H9 (cell line): ENCODE data around the gene PSTK. TPM values are rescaled to one million over a fixed set of nuclear protein-coding genes. Genes with fewer than 3 reads are reported as not detected.

Experiments
- DNase-seq: peaks from one replicate; pipeline ENCODE4 v3.0.0-alpha.2; 2017
- H2AFZ ChIP-seq: one replicate; pipeline ENCODE4 v1.6.1; 2013; ENCODE audit warnings: mild to moderate bottlenecking, low read length, control low read depth, moderate library complexity
- H2AK5ac ChIP-seq: 2 replicates; pipeline ENCODE4 v1.6.1; 2013; ENCODE audit warnings: low read length, control low read depth, mixed read lengths; ENCODE audit not compliant: insufficient read length
- H2BK120ac ChIP-seq: one replicate; pipeline ENCODE4 v1.6.1; 2013; ENCODE audit warnings: low read depth, mild to moderate bottlenecking, low read length, control low read depth, inconsistent platforms; ENCODE audit not compliant: poor library complexity, severe bottlenecking
- H2BK12ac ChIP-seq: 2 replicates; pipeline ENCODE4 v1.6.1; 2013; ENCODE audit warnings: low read length, control low read depth, mixed read lengths, low read depth; ENCODE audit not compliant: insufficient read length
- H2BK15ac ChIP-seq: 2 replicates; pipeline ENCODE4 v1.6.1; 2013; ENCODE audit warnings: low read depth, low read length, control low read depth
- H2BK20ac ChIP-seq: one replicate; pipeline ENCODE4 v1.6.1; 2013; ENCODE audit warnings: low read depth, mild to moderate bottlenecking, low read length, control low read depth, inconsistent platforms; ENCODE audit not compliant: poor library complexity, severe bottlenecking
- H2BK5ac ChIP-seq: 2 replicates; pipeline ENCODE4 v1.6.1; 2013; ENCODE audit warnings: low read length, control low read depth, mixed read lengths; ENCODE audit not compliant: insufficient read length
- H3K14ac ChIP-seq: 2 replicates; pipeline ENCODE4 v1.6.1; 2013; ENCODE audit warnings: low read length, control low read depth; ENCODE audit not compliant: insufficient read depth
- H3K18ac ChIP-seq: 2 replicates; pipeline ENCODE4 v1.6.1; 2013; ENCODE audit warnings: low read depth, mild to moderate bottlenecking, mixed read lengths, low read length, control low read depth; ENCODE audit not compliant: insufficient read length
- H3K23ac ChIP-seq: 2 replicates; pipeline ENCODE4 v1.6.1; 2013; ENCODE audit warnings: low read length, control low read depth, mixed read lengths, low read depth; ENCODE audit not compliant: insufficient read length
- H3K23me2 ChIP-seq: 2 replicates; pipeline ENCODE4 v1.6.1; 2013; ENCODE audit warnings: low read depth, mild to moderate bottlenecking, mixed read lengths, low read length, control low read depth; ENCODE audit not compliant: insufficient read length, poor library complexity, severe bottlenecking
- H3K27ac ChIP-seq: 2 replicates; pipeline ENCODE4 v1.5.1; 2013; ENCODE audit warnings: low read length, control low read depth, mixed read lengths, low read depth; ENCODE audit not compliant: insufficient read length
- H3K27me3 ChIP-seq: 2 replicates; pipeline ENCODE4 v1.6.1; 2013; ENCODE audit warnings: low read length, control low read depth, inconsistent platforms; ENCODE audit not compliant: insufficient read depth
- H3K4ac ChIP-seq: 2 replicates; pipeline ENCODE4 v1.6.1; 2013; ENCODE audit warnings: low read depth, mild to moderate bottlenecking, control low read depth, inconsistent platforms, low read length, moderate library complexity
- H3K4me1 ChIP-seq: 2 replicates; pipeline ENCODE4 v1.6.1; 2013; ENCODE audit warnings: low read length, control low read depth, inconsistent platforms; ENCODE audit not compliant: insufficient read depth
- H3K4me2 ChIP-seq: 2 replicates; pipeline ENCODE4 v1.6.1; 2013; ENCODE audit warnings: low read length, control low read depth, mixed read lengths; ENCODE audit not compliant: insufficient read length, insufficient read depth
- H3K56ac ChIP-seq: 2 replicates; pipeline ENCODE4 v1.6.1; 2013; ENCODE audit warnings: low read depth, mild to moderate bottlenecking, mixed read lengths, low read length, control low read depth; ENCODE audit not compliant: insufficient read length
- H3K79me1 ChIP-seq: 2 replicates; pipeline ENCODE4 v1.6.1; 2013; ENCODE audit warnings: low read depth, mild to moderate bottlenecking, moderate library complexity, low read length, control low read depth, inconsistent platforms; ENCODE audit not compliant: insufficient read depth, poor library complexity, severe bottlenecking
- H3K79me2 ChIP-seq: 2 replicates; pipeline ENCODE4 v1.6.1; 2013; ENCODE audit warnings: low read length, control low read depth, inconsistent platforms; ENCODE audit not compliant: insufficient read depth
- H3K9ac ChIP-seq: 2 replicates; pipeline ENCODE4 v1.6.1; 2013; ENCODE audit warnings: low read length, control low read depth, mixed read lengths; ENCODE audit not compliant: insufficient read length; ENCODE audit errors: extremely low read depth
- H3K9me3 ChIP-seq: one replicate; pipeline ENCODE4 v1.6.1; 2013; ENCODE audit warnings: low read depth, low read length, inconsistent platforms; ENCODE audit not compliant: control insufficient read depth
- H3T11ph ChIP-seq: one replicate; pipeline ENCODE4 v1.6.1; 2013; ENCODE audit warnings: mild to moderate bottlenecking, low read length, control low read depth, inconsistent platforms
- H4K20me1 ChIP-seq: one replicate; pipeline ENCODE4 v1.6.1; 2013; ENCODE audit not compliant: control insufficient read depth, insufficient read length, insufficient read depth
- H4K5ac ChIP-seq: 2 replicates; pipeline ENCODE4 v1.6.1; 2013; ENCODE audit warnings: low read depth, mild to moderate bottlenecking, mixed read lengths, low read length, control low read depth; ENCODE audit not compliant: insufficient read length
- H4K8ac ChIP-seq: replicated peaks from 2 replicates; pipeline ENCODE4 v1.6.1; 2013; ENCODE audit warnings: low read length, control low read depth, mixed read lengths, low read depth; ENCODE audit not compliant: insufficient read length
- H4K91ac ChIP-seq: 2 replicates; pipeline ENCODE4 v1.6.1; 2013; ENCODE audit warnings: low read depth, mild to moderate bottlenecking, moderate library complexity, mixed read lengths, low read length, control low read depth; ENCODE audit not compliant: insufficient read length
- H3K27ac Mint-ChIP-seq, 3 experiments: 2 replicates in 2 of 3; 3 replicates in 1 of 3; pipeline ENCODE4 v1.8.0; 2020 to 2021; ENCODE audit warnings: mixed read lengths in 3 of 3, mild to moderate bottlenecking in 1 of 3, moderate library complexity in 1 of 3
- H3K27me3 Mint-ChIP-seq: 2 replicates; pipeline ENCODE4 v1.8.0; 2021; ENCODE audit warnings: low read depth, mild to moderate bottlenecking, moderate library complexity, mixed read lengths
- H3K36me3 Mint-ChIP-seq, 3 experiments: 2 replicates in 2 of 3; 3 replicates in 1 of 3; pipeline ENCODE4 v1.8.0; 2020 to 2021; ENCODE audit warnings: low read depth in 3 of 3, mixed read lengths in 3 of 3; ENCODE audit not compliant: insufficient read depth in 1 of 3
- H3K4me1 Mint-ChIP-seq, 2 experiments: 2 replicates each; pipeline ENCODE4 v1.8.0; 2020; ENCODE audit warnings: mixed read lengths in 2 of 2
- H3K4me3 Mint-ChIP-seq, 2 experiments: 2 replicates in 1 of 2; 3 replicates in 1 of 2; pipeline ENCODE4 v1.8.0; 2020 to 2021; ENCODE audit warnings: mild to moderate bottlenecking in 2 of 2, mixed read lengths in 2 of 2, moderate library complexity in 1 of 2
- H3K9me3 Mint-ChIP-seq, 2 experiments: 2 replicates in 1 of 2; 3 replicates in 1 of 2; pipeline ENCODE4 v1.8.0; 2020; ENCODE audit warnings: mild to moderate bottlenecking in 2 of 2, mixed read lengths in 2 of 2, moderate library complexity in 1 of 2
- CTCF ChIP-seq: fragments of 200-600 bp; sonication (generic); conservative IDR thresholded peaks from 3 replicates; pipeline ENCODE4 v1.8.0; 2021; ENCODE audit warnings: antibody characterized with exemption, mild to moderate bottlenecking
- WGBS: extraction: QIAGEN DNeasy Blood & Tissue Kit; methylation state at CpG from one replicate; pipeline ENCODE4 v1.1.7; 2013; ENCODE audit warnings: missing lambda C conversion rate, low lambda C conversion rate, mixed read lengths; ENCODE audit not compliant: insufficient read length; ENCODE audit errors: extremely low coverage; 5-methylcytosine and 5-hydroxymethylcytosine counted together
- total RNA-seq: library from RNA; stranded (reverse); gene quantifications from 2 replicates; pipeline ENCODE4 v1.2.1, GENCODE V29; 2021

The PSTK gene
- total RNA-seq, 1 experiment from 2014 or later: 8.0 TPM

- Histone ChIP-seq H3T11ph (no peak overlapping the region), H2BK15ac (no peak overlapping the region), H2BK5ac (no peak overlapping the region), H3K4ac (no peak overlapping the region), H3K18ac (no peak overlapping the region), H3K56ac (no peak overlapping the region), H2BK120ac (no peak overlapping the region), H3K27ac (no peak overlapping the region), H3K14ac (no peak overlapping the region), H2AFZ (no peak overlapping the region), H2BK20ac (no peak overlapping the region), H3K4me2 (no peak overlapping the region), H4K5ac (no peak overlapping the region), H3K27me3 (no peaks in the 10 kb centered on the region), H2AK5ac (no peak overlapping the region), H3K23ac (no peak overlapping the region), H4K8ac (no peak overlapping the region), H3K9ac (no peak overlapping the region), H2BK12ac (no peak overlapping the region), H3K23me2 (no peaks in the 10 kb centered on the region), H3K4me1 (no peaks in the 10 kb centered on the region), H3K9me3 (no peaks in the 10 kb centered on the region), H4K20me1 (no peaks in the 10 kb centered on the region), H4K91ac (no peak overlapping the region), H3K79me1 (no peaks in the 10 kb centered on the region), H3K79me2 (no peaks in the 10 kb centered on the region)
- no peak overlapping the region for H3K27ac Mint-ChIP-seq
- no peak for TF ChIP-seq CTCF
- DNase-seq: no peak
- H3K27me3 Mint-ChIP-seq: no peaks in the 10 kb centered on the region
- WGBS: no CpG with 5 or more reads among the region's 6 CpGs
- peaks cover 0 to 28% (median 27%) of the 10 kb centered on the region in 3 experiments; a peak in 4 of 7 replicates for H3K36me3 Mint-ChIP-seq
- H3K9me3 Mint-ChIP-seq: no peaks in the 10 kb centered on the region
- no peak overlapping the region for H3K4me3 Mint-ChIP-seq
- no peaks in the 10 kb centered on the region for H3K4me1 Mint-ChIP-seq
Observed at GRCh38 chr10:122993797-122994336, 13.7 kb downstream of the PSTK start.
